Activated CD8-positive, alpha-beta memory T cell treated with anti-CD3 and anti-CD28 coated beads for 4 hours (primary cell): Measurements from ENCODE around the gene POC1A.

ENCODE experiments used
- DNase-seq, 2 donors: peaks; one replicate each; pipeline ENCODE4 v3.0.0-alpha.2; 2020; ENCODE audit warnings: low read depth in 2 of 2

The POC1A gene

DNA sequence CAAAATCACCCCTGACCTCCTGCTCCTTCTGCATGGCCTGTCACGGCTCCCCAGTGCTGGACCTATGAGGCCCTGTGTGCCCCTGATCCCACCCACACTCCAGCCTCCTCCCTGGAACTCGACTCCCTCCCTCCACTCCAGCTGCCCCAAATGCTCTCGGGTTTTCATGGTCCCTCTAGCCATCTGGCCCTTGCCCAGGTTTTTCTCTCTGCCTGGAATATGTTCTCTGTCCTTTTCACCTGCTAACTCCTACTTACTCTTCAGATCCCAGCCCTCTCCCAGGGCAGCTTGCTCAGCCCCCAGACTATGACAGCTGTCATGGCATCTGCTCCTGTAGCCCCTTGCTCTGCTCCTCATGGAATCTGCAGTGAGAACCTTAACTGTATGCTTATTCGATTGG is 128.2 kb downstream of the POC1A start:
- no peak for DNase-seq

DNA sequence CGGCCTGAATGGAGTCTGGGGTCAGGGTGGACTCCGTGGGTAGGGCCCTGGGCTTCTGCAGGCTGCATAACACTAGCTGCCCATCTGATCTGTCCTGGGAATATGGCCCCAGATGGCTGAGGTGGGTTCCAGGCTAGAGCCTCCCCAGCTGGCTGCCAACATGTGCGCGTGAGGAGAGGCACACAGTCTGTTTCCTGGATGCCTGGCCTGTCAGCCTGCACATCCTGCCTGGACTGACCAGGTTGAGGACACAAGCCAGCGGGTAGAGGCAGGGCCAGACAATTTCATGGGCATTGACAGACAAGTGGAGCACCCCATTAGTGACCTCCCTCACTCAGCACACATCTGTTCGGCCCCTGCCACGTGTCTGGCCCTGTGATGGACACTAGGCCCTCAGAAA is 128.8 kb downstream of the POC1A start:
- no peak for DNase-seq
